HepG2 (cell line): ENCODE measurements around the gene BABAM1.

ENCODE experiments used
- BATF2 ChIP-seq: sonication (generic); formaldehyde crosslinking; IDR thresholded peaks from 2 replicates; pipeline ENCODE4 v1.8.0; 2022; ENCODE audit warnings: mild to moderate bottlenecking, missing genetic modification reagents, moderate library complexity
- BRCA1 ChIP-seq: sonication (generic); formaldehyde crosslinking; IDR thresholded peaks from 2 replicates; pipeline ENCODE4 v1.4.0; 2020; ENCODE audit warnings: missing genetic modification reagents
- EP300 ChIP-seq, 3 experiments: sonication (generic) in 1 of 3; formaldehyde crosslinking in 1 of 3; IDR thresholded peaks; 2 replicates each; pipeline versions ENCODE4 v1.5.1 to v1.6.1; 2011 to 2020; ENCODE audit warnings: low read depth in 2 of 3, low read length in 2 of 3, borderline replicate concordance in 1 of 3, improper control_type of control experiment in 1 of 3, mild to moderate bottlenecking in 1 of 3, missing genetic modification reagents in 1 of 3, moderate library complexity in 1 of 3
- ETV6 ChIP-seq: sonication (generic); formaldehyde crosslinking; conservative IDR thresholded peaks from 2 replicates; pipeline ENCODE4 v1.4.0; 2020; ENCODE audit warnings: missing genetic modification reagents
- HMGXB3 ChIP-seq: sonication (generic); formaldehyde crosslinking; IDR thresholded peaks from 2 replicates; pipeline ENCODE4 v1.4.0; 2020; ENCODE audit warnings: missing genetic modification reagents, borderline replicate concordance
- HNF4A ChIP-seq: sonication (generic); formaldehyde crosslinking; IDR thresholded peaks from 2 replicates; pipeline ENCODE4 v1.4.0; 2020; ENCODE audit warnings: missing genetic modification reagents
- SIN3A ChIP-seq: IDR thresholded peaks from 2 replicates; pipeline ENCODE4 v1.6.1; 2011; ENCODE audit warnings: low read depth, mild to moderate bottlenecking, control low read depth, low read length, borderline replicate concordance
- SNAPC5 ChIP-seq: sonication (generic); formaldehyde crosslinking; IDR thresholded peaks from 2 replicates; pipeline ENCODE4 v1.8.1; 2023; ENCODE audit warnings: mild to moderate bottlenecking, missing genetic modification reagents, borderline replicate concordance
- SRSF4 ChIP-seq: fragments of 200-400 bp; formaldehyde crosslinking; IDR thresholded peaks from one replicate; pipeline ENCODE4 v1.6.1; 2018; ENCODE audit warnings: mild to moderate bottlenecking, low read depth, low read length, moderate library complexity; ENCODE audit not compliant: poor library complexity, severe bottlenecking
- SRSF9 ChIP-seq: fragments of 200-400 bp; formaldehyde crosslinking; IDR thresholded peaks from 2 replicates; pipeline ENCODE4 v1.6.1; 2018; ENCODE audit warnings: borderline replicate concordance, mild to moderate bottlenecking, low read depth, low read length; ENCODE audit not compliant: insufficient read depth, poor library complexity, severe bottlenecking
- ZFP1 ChIP-seq: IDR thresholded peaks from 2 replicates; pipeline ENCODE4 v1.6.1; 2016
- ZNF326 ChIP-seq: sonication (generic); formaldehyde crosslinking; IDR thresholded peaks from 2 replicates; pipeline ENCODE4 v1.4.0; 2020; ENCODE audit warnings: missing genetic modification reagents, borderline replicate concordance
- ZNF704 ChIP-seq: sonication (generic); formaldehyde crosslinking; IDR thresholded peaks from 2 replicates; pipeline ENCODE4 v1.8.1; 2023; ENCODE audit warnings: mild to moderate bottlenecking, inconsistent platforms, moderate library complexity, missing genetic modification reagents, borderline replicate concordance

GRCh38 chr19:17242431-17243208 lies 24.6 kb upstream of the BABAM1 start:
- TF ChIP-seq BRCA1 (CRISPR knock-in tag), result no peak
- TF ChIP-seq ZNF326 (CRISPR knock-in tag), result no peak
- TF ChIP-seq SRSF9, result no peak
- no peak for TF ChIP-seq ZNF704 (CRISPR knock-in tag)
- no peak for TF ChIP-seq ZFP1 (CRISPR knock-in tag)
- TF ChIP-seq EP300 (IDR thresholded peaks at IDR 0.05; ENCODE audit: low read depth in 2 of 2, low read length in 2 of 2), result no peak
- TF ChIP-seq EP300 (CRISPR knock-in tag; IDR thresholded peaks at IDR 0.05; ENCODE audit: borderline replicate concordance), result no peak
- no peak for TF ChIP-seq SRSF4
- TF ChIP-seq HNF4A (CRISPR knock-in tag), result peak; percentile 25; the same call in 1 of the 2 replicates
- TF ChIP-seq SIN3A, result no peak
- TF ChIP-seq ETV6 (CRISPR knock-in tag), result no peak
- TF ChIP-seq SNAPC5 (CRISPR knock-in tag), result no peak
- TF ChIP-seq BATF2 (CRISPR knock-in tag), result no peak
- TF ChIP-seq HMGXB3 (CRISPR knock-in tag), result no peak
